Measurements from ENCODE around the gene GSG1L. TPM values are rescaled to one million over a fixed set of nuclear protein-coding genes. Genes with fewer than 3 reads are reported as not detected.

Gene GSG1L
- total RNA-seq, 1 donor from 2014 or later, result 1.6 TPM

GRCh38 chr16:28001642-28002041, 61.9 kb downstream of the GSG1L start:
- Histone ChIP-seq H3K9me3 (no peaks in the 10 kb centered on the region), H3K27ac (no peak overlapping the region), H3K4me3 (no peak overlapping the region), H3K4me1 (no peaks in the 10 kb centered on the region), H3K36me3 (no peaks in the 10 kb centered on the region), H3K27me3 (no peaks in the 10 kb centered on the region)
- ATAC-seq, result no peak
- intact Hi-C loops (cut with DNase I), result no loop called here
- no peak for TF ChIP-seq CTCF (IDR thresholded peaks at IDR 0.05)
- no peak for DNase-seq

GRCh38 chr16:28001184-28001583, 62.3 kb downstream of the GSG1L start:
- DNase-seq, result no peak
- Histone ChIP-seq H3K4me3 (no peak overlapping the region), H3K27me3 (no peaks in the 10 kb centered on the region), H3K4me1 (no peaks in the 10 kb centered on the region), H3K36me3 (no peaks in the 10 kb centered on the region), H3K9me3 (no peaks in the 10 kb centered on the region), H3K27ac (no peak overlapping the region)
- ATAC-seq, result no peak
- intact Hi-C loops (cut with DNase I), result no loop called here
- TF ChIP-seq CTCF (IDR thresholded peaks at IDR 0.05), result no peak

GRCh38 chr16:28000314-28001169, 63.0 kb downstream of the GSG1L start:
- Histone ChIP-seq H3K27ac (no peak overlapping the region), H3K9me3 (no peaks in the 10 kb centered on the region), H3K4me3 (no peak overlapping the region), H3K27me3 (no peaks in the 10 kb centered on the region), H3K36me3 (no peaks in the 10 kb centered on the region), H3K4me1 (no peaks in the 10 kb centered on the region)
- ATAC-seq (no peak), DNase-seq (no peak)
- TF ChIP-seq CTCF (IDR thresholded peaks at IDR 0.05), result no peak
- intact Hi-C loops (cut with DNase I), result no loop called here

GRCh38 chr16:27999687-28000086, 63.8 kb downstream of the GSG1L start:
- Histone ChIP-seq H3K4me1 (peaks cover under 1% of the 10 kb centered on the region), H3K4me3 (no peak overlapping the region), H3K36me3 (no peaks in the 10 kb centered on the region), H3K27ac (no peak overlapping the region), H3K27me3 (no peaks in the 10 kb centered on the region), H3K9me3 (no peaks in the 10 kb centered on the region)
- intact Hi-C loops (cut with DNase I), result no loop called here
- ATAC-seq, result no peak
- TF ChIP-seq CTCF (IDR thresholded peaks at IDR 0.05), result no peak
- DNase-seq, result no peak

- TF ChIP-seq CTCF (IDR thresholded peaks at IDR 0.05), result no peak
- no peaks in the 10 kb centered on the region for H3K9me3 ChIP-seq
- no peak for ATAC-seq
- no peaks in the 10 kb centered on the region for H3K36me3 ChIP-seq
- peaks cover 3% of the 10 kb centered on the region for H3K4me1 ChIP-seq
- no peak for DNase-seq
- H3K27me3 ChIP-seq, result no peaks in the 10 kb centered on the region
- H3K4me3 ChIP-seq, result no peak overlapping the region
- intact Hi-C loops (cut with DNase I), result no loop called here
- no peak overlapping the region for H3K27ac ChIP-seq
Measured at GRCh38 chr16:27995378-27995777, 68.1 kb downstream of the GSG1L start.

Measured in upper lobe of right lung (tissue), 1 donor.